SH-SY5Y (cell line): ENCODE data around the gene GH1.

Experiments used
- GATA2 ChIP-seq: IDR thresholded peaks from 2 replicates; pipeline ENCODE4 v1.6.1; 2011; ENCODE audit warnings: mild to moderate bottlenecking, low read depth, low read length
- GATA3 ChIP-seq: IDR thresholded peaks from 2 replicates; pipeline ENCODE4 v1.6.1; 2011; ENCODE audit warnings: low read depth, mild to moderate bottlenecking, low read length, moderate library complexity

DNA sequence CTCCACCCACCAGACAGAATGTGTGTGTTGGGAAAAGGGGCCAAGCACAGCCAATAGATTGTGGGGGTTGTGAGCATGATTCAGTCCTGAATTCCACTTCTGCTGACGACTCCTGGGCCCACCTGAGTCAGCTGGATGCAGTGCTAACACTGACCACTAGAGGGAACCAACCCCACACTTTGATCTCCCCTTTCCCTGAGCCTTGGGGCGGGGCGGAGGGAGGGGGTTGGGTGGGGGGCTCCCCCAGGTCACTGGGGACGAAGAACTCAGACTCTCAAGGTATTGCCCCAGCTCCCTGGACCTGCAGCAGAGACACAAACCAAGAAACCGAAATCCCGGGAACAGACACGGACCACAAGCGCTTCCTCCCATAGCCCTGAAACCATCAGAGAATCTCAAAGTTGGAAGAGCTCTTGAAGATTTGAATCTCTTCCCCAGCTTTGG is 7.0 kb downstream of the GH1 start:
- TF ChIP-seq GATA2 (no peak), GATA3 (no peak)
